Stimulated activated CD8-positive, alpha-beta memory T cell treated with anti-CD3 and anti-CD28 coated beads, Interleukin-7, amount 100 ng/mL, for 4 hours (primary cell): ENCODE data around the gene TSPAN33.
A peak's percentile ranks its signal among the peaks of the same experiment; 100 is the strongest.
"Not testable (repeated sequence)": the region's sequence is repeated elsewhere in the genome, so short reads cannot be mapped to it uniquely, and the experiment has no call there.

ENCODE experiments used
- DNase-seq, 2 donors: peaks; one replicate each; pipeline ENCODE4 v3.0.0-alpha.2; 2020; ENCODE audit warnings: low read depth in 2 of 2

The TSPAN33 gene

DNA sequence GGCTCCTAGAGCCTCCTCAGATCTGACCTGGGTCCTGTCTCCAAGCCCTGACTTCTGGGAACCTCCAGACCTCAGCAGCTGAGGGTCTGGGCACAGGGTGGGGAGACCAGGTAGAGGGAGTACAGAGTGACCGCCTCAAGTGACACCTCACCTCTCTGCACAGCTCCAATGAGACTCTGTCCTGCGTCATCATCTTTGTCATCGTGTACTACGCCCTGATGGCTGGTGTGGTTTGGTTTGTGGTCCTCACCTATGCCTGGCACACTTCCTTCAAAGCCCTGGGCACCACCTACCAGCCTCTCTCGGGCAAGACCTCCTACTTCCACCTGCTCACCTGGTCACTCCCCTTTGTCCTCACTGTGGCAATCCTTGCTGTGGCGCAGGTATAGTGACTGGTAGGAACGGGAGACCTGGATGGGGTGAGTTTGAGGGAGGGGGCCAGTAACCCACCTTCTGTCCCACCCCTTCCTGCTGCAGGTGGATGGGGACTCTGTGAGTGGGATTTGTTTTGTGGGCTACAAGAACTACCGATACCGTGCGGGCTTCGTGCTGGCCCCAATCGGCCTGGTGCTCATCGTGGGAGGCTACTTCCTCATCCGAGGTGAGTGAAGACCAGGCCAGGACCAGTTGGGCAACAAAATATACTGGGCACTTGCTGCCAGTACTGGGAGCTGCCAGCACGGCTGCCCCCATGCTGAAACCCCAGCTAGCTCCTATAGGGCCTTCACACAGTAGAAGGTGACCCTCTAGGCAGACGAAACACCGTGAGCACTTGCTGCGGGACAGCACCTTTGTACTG lies 61.7 kb downstream of the TSPAN33 start:
- DNase-seq: no peak

DNA sequence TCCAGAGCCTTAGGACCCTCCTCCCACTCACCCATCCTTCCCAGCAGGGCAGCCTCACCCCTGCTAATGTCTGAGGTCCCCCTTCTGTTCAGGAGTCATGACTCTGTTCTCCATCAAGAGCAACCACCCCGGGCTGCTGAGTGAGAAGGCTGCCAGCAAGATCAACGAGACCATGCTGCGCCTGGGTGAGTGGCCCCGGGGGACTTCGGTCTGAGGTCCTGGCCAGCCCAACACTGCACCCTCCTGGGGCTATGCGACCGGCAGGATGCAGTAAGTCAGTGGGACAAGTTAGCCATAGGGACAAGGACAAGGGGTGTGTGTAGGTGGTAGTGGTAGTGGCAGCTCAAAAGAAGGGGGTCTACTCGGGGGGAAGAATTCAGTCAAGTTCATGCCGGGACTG lies 64.2 kb downstream of the TSPAN33 start:
- DNase-seq: no peak

DNA sequence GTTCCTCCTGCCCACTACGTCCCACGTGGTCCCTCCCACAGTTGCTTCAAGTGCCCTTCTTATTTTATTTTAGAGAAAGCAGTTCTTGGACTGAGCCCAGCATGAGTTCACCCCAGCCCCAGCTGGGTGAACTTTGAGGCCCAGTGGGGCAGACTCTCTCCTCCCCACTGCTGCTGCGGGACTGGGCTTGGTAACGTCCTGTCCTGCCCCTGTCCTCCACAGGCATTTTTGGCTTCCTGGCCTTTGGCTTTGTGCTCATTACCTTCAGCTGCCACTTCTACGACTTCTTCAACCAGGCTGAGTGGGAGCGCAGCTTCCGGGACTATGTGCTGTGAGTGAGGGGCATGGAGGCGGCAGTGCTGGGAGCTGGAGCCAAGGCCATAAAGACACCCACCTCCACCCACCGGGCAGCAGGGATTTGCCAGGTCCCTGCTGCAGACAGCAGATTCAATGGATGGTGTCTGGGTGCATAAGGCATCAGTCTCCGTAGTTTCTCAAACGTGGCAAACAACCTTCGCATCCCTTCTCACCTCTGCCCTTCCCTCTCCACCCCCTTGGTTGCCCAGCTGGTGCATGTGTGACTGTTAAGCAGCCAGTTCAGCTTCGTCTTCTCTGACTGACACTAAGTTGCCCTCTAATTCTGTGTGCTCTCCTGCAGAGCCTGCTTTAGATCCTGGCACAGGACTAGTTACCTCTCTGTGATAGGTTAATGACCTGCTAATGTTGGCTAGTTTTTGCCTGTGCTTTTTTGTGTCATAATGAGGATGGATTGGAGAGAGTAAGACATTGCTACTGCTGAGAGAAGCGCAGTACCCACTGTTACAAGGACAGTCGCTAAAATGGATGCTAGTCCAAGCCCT lies 64.8 kb downstream of the TSPAN33 start:
- no peak for DNase-seq

DNA sequence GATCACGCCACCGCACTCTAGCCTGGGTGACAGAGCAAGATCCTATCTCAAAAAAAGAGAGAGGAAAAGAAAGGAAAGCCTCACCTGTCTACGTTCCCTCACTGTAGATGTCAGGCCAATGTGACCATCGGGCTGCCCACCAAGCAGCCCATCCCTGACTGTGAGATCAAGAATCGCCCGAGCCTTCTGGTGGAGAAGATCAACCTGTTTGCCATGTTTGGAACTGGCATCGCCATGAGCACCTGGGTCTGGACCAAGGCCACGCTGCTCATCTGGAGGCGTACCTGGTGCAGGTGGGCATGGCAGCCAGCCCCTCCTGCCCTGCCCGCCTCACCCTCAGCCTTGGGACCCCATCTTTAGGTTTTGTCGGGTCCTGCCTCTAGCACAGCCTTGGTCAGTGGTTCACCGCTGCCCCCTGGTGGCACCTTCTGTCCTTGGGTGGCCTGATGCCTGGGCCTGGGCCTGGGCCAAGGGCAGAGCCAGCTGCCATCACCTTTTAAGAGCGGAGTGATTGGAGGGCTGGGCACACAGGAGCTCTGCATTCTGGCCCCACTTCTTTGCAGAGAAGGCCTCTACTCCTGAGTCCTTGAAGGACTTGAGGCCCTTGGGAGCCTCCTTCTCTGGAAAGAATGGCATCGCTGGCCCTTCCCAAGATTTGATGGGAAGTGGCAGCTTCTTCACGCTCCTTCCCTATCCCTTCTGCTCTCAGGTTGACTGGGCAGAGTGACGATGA lies 65.9 kb downstream of the TSPAN33 start:
- DNase-seq: peak; percentile 28 to 33

DNA sequence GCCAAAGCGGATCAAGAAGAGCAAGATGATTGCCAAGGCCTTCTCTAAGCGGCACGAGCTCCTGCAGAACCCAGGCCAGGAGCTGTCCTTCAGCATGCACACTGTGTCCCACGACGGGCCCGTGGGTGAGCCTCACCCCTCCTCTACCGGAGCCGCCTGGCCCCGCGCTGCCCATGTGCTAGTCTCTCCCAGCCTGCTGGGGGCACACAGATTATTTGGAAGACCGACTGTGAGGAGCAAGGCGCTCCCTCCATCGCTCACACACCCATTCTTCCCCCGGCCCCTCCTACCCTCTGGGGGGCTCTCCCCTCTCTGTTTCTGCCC lies 66.4 kb downstream of the TSPAN33 start:
- no peak for DNase-seq

DNA sequence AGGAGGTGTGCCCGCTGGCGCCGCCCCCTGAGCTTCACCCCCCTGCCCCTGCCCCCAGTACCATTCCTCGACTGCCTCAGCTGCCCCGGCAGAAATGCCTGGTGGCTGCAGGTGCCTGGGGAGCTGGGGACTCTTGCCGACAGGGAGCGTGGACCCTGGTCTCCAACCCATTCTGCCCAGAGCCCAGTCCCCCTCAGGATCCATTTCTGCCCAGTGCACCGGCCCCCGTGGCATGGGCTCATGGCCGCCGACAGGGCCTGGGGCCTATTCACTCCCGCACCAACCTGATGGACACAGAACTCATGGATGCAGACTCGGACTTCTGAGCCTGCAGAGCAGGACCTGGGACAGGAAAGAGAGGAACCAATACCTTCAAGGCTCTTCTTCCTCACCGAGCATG lies 67.6 kb downstream of the TSPAN33 start:
- no peak for DNase-seq

DNA sequence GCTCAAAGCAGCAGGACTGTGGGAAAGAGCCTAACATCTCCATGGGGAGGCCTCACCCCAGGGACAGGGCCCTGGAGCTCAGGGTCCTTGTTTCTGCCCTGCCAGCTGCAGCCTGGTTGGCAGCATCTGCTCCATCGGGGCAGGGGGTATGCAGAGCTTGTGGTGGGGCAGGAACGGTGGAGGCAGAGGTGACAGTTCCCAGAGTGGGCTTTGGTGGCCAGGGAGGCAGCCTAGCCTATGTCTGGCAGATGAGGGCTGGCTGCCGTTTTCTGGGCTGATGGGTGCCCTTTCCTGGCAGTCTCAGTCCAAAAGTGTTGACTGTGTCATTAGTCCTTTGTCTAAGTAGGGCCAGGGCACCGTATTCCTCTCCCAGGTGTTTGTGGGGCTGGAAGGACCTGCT lies 68.1 kb downstream of the TSPAN33 start:
- no peak for DNase-seq

DNA sequence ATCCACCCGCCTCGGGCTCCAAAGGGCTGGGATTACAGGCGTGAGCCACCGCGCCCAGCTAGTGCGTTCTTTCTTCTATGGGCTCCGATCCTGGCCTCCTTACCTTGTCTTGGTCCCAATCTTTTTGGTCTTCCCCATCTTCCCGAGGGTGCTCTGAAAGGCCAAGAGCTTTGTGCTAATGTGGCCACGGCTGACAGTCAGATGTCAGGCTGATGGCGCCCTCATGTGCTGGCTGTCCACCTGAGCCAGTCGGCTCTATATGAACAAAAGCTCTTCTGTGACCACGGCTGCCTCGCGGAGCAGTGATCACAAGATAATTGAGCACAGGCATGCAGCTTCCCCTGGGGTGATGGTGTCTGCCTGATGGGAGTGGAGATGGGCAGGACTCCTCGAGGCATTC lies 69.3 kb downstream of the TSPAN33 start:
- no peak for DNase-seq

DNA sequence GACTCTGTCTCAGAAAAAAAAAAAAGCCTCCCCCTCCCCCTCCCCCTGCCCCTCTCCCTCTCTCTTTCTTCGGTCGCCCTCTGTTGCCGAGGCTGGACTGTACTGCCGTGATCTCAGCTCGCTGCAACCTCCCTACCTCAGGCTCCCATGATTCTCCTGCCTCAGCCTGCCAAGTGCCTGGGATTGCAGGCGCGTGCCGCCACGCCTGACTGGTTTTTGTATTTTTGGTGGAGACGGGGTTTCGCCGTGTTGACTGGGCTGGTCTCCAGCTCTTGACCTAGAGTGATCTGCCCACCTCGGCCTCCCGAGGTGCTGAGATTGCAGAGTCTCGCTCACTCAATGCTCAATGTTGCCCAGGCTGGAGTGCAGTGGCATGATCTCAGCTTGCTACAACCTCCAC lies 71.2 kb downstream of the TSPAN33 start:
- not testable (repeated sequence) for DNase-seq

DNA sequence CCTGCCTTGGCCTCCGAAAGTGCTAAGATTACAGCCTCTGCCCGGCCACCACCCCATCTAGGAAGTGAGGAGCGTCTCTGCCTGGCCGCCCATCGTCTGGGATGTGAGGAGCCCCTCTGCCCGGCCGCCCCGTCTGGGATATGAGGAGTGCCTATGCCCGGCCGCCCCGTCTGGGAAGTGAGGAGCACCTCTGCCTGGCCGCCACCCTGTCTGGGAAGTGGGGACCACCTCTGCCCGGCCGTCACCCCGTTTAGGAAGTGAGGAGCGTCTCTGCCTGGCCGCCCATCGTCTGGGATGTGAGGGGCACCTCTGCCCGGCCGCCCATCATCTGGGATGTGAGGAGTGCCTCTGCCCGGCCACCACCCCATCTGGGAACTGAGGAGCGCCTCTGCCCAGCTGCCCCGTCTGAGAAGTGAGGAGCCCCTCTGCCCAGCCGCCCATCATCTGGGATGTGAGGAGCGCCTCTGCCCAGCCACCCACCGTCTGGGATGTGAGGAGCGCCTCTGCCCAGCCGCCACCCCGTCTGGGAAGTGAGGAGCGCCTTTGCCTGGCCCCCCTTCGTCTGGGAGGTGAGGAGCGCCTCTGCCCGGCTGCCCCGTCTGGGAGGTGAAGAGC lies 71.7 kb downstream of the TSPAN33 start:
- DNase-seq: not testable (repeated sequence)

DNA sequence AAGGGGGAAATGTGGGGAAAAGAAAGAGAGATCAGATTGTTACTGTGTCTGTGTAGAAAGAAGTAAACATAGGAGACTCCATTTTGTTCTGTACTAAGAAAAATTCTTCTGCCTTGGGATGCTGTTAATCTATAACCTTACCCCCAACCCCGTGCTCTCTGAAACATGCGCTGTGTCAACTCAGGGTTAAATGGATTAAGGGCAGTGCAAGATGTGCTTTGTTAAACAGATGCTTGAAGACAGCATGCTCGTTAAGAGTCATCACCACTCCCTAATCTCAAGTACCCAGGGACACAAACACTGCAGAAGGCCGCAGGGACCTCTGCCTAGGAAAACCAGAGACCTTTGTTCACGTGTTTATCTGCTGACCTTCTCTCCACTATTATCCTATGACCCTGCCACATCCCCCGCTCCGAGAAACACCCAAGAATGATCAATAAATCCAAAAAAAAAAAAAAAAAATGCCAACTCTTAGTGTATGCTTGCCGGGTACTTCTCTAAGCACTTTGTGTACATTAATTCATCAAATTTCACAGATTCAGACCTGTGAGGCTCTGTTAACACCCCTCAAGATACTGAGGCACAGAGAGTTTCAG lies 72.4 kb downstream of the TSPAN33 start:
- not testable (repeated sequence) for DNase-seq

DNA sequence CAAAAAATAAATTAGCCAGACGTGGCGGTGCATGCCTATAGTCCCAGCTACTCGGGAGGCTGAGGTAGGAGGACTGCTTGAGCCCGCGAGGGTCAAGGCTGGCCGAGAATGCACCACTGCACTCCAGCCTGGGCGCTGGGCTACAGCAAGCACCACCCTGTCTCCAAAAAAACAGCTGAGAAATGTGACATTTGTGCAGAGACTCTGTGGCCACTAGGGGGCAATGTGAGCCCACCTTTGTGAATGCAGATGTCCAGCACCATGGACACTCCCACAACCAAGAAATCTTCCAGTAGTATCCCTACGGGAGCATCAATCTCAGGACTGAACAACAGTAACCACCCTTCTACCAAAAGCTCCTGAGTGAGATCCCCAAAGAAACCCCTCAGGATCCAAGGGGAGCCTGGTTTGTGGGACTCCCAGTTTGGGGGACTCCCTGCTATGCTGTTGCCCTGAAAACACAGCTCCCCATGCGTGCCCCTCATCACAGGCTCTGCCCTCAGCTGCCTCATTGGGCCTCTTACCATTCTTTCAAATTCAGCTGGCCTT lies 74.1 kb downstream of the TSPAN33 start:
- peak; percentile 57 to 63 for DNase-seq

DNA sequence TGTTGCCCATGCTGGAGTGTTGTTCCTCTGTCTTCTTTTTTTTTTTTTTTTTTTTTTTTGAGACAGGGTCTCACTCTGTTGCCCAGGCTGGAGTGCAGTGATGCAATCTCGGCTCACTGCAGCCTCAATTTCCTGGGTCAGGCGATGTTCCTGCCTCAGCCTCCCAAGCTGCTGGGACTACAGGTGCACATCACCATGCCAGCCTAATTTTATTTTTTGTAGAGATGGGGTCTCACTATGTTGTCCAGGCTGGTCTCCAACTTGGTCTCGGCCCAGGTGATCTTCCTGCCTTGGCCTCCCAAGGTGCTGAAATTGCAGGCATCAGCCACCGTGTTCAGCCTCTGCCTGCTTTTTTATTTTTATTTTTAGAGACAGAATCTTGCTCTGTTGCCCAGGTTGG lies 74.7 kb downstream of the TSPAN33 start:
- DNase-seq: not testable (repeated sequence)
